GM12878 (cell line): ENCODE measurements around the gene PDZRN3. TPM values are rescaled to one million over a fixed set of nuclear protein-coding genes. Genes with fewer than 3 reads are reported as not detected.

Experiments
- ATAC-seq: fragments of 200-7000 bp; cut with Tn5 transposase; 3 replicates; pipeline ENCODE4 v1.9.1; 2020; ENCODE audit warnings: mild to moderate bottlenecking, moderate library complexity
- BruUV-seq: library from RNA; stranded (reverse); fragments of 400-500 nt; replicated peaks from 2 replicates; lab custom pipeline; 2021; lab: Mats Ljungman, UMichigan
- CTCF ChIA-PET: fragments of 300-600 bp; sonication (Branson Sonifier 250); formaldehyde crosslinking; extraction: SDS; loops from one replicate; lab custom pipeline; 2021; ENCODE audit warnings: inconsistent platforms; lab: Yijun Ruan, JAX
- POLR2A ChIA-PET: fragments of 350-600 bp; formaldehyde crosslinking; extraction: SDS; loops from one replicate; lab custom pipeline; 2021; ENCODE audit warnings: inconsistent platforms; lab: Charles Lee
- RAD21 ChIA-PET: fragments of 300-600 bp; sonication (Branson Sonifier 250); formaldehyde crosslinking; loops from one replicate; lab custom pipeline; 2023; ENCODE audit warnings: antibody characterized with exemption; ENCODE audit not compliant: unreplicated experiment; lab: Charles Lee
- SMC1A ChIA-PET: fragments of 300-600 bp; sonication (Branson Sonifier 250); formaldehyde crosslinking; loops from one replicate; lab custom pipeline; 2023; ENCODE audit not compliant: unreplicated experiment, uncharacterized antibody; lab: Charles Lee
- DNase-seq: peaks from one replicate; pipeline ENCODE4 v3.0.0-alpha.2; 2011; ENCODE audit warnings: low read depth, low spot score
- FAIRE-seq: peaks from 3 replicates; lab custom pipeline; 2011; peaks lifted over from hg19 to GRCh38; lab: Jason Lieb, UNC
- H2AFZ ChIP-seq: 2 replicates; pipeline ENCODE4 v1.6.0; 2011; ENCODE audit warnings: low read depth, low read length, control low read depth; ENCODE audit not compliant: control insufficient read depth
- H3K27ac ChIP-seq: 2 replicates; pipeline ENCODE4 v1.5.1; 2011; ENCODE audit warnings: control low read depth; ENCODE audit not compliant: control insufficient read depth, insufficient read depth
- H3K27me3 ChIP-seq, 2 experiments: replicated peaks in 1 of 2; 2 replicates each; pipeline versions ENCODE4 v1.6.0 to v1.6.1; 2011; ENCODE audit warnings: low read length in 1 of 2; ENCODE audit not compliant: control insufficient read depth in 2 of 2, insufficient read depth in 2 of 2
- H3K36me3 ChIP-seq, 2 experiments: 2 replicates each; pipeline ENCODE4 v1.5.1; 2011; ENCODE audit warnings: low read length in 1 of 2; ENCODE audit not compliant: control insufficient read depth in 2 of 2, insufficient read depth in 2 of 2
- H3K4me1 ChIP-seq: 2 replicates; pipeline ENCODE4 v1.6.1; 2011; ENCODE audit warnings: mild to moderate bottlenecking, low read length, moderate library complexity, mixed read lengths; ENCODE audit not compliant: control insufficient read depth, insufficient read depth
- H3K4me2 ChIP-seq: 2 replicates; pipeline ENCODE4 v1.6.0; 2011; ENCODE audit warnings: control low read depth; ENCODE audit not compliant: control insufficient read depth, insufficient read depth
- H3K4me3 ChIP-seq: fragments of 200-600 bp; sonication (generic); 2 replicates; pipeline ENCODE4 v1.5.1; 2016
- H3K79me2 ChIP-seq: 2 replicates; pipeline ENCODE4 v1.6.0; 2011; ENCODE audit warnings: low read length; ENCODE audit not compliant: control insufficient read depth, insufficient read depth
- H3K9ac ChIP-seq: 2 replicates; pipeline ENCODE4 v1.8.0; 2011; ENCODE audit warnings: low read length, control low read depth, mixed read lengths; ENCODE audit not compliant: control insufficient read depth, insufficient read depth
- H3K9me3 ChIP-seq: replicated peaks from 3 replicates; pipeline ENCODE4 v1.5.1; 2011; ENCODE audit warnings: mild to moderate bottlenecking, low read length; ENCODE audit not compliant: control insufficient read depth, insufficient read depth
- H4K20me1 ChIP-seq: 2 replicates; pipeline ENCODE4 v1.6.0; 2011; ENCODE audit not compliant: control insufficient read depth, insufficient read depth
- BCL11A ChIP-seq: IDR thresholded peaks from 2 replicates; pipeline ENCODE4 v1.6.1; 2011; ENCODE audit warnings: low read depth, low read length
- CEBPB ChIP-seq, 2 experiments: fragments of 150-350 bp in 1 of 2; IDR thresholded peaks; 2 replicates each; pipeline ENCODE4 v1.6.1; 2012 to 2014; ENCODE audit warnings: low read depth in 2 of 2, low read length in 2 of 2, borderline replicate concordance in 1 of 2, inconsistent platforms in 1 of 2
- CREB1 ChIP-seq: IDR thresholded peaks from 2 replicates; pipeline ENCODE4 v1.6.1; 2012; ENCODE audit warnings: low read depth, mild to moderate bottlenecking, inconsistent platforms
- MTA2 ChIP-seq: fragments of 450-650 bp; IDR thresholded peaks from 2 replicates; pipeline ENCODE4 v1.6.1; 2016; ENCODE audit warnings: low read depth, mild to moderate bottlenecking, moderate library complexity
- SMARCA5 ChIP-seq: fragments of 450-650 bp; IDR thresholded peaks from 2 replicates; pipeline ENCODE4 v1.6.1; 2017; ENCODE audit warnings: mild to moderate bottlenecking
- SREBF1 ChIP-seq: IDR thresholded peaks from 2 replicates; pipeline ENCODE4 v1.6.1; 2012; ENCODE audit warnings: mild to moderate bottlenecking, low read length
- WGBS: methylation state at CpG from one replicate; pipeline ENCODE4 v1.1.6; 2016; ENCODE audit warnings: low lambda C conversion rate; ENCODE audit not compliant: insufficient replicate concordance, insufficient coverage; ENCODE audit errors: missing lambda C conversion rate; 5-methylcytosine and 5-hydroxymethylcytosine counted together
- in situ Hi-C: fragments of 300-500 bp; cut with MboI; formaldehyde crosslinking; loops from 9 replicates; pipeline ENCODE4 v1.14.3; 2018; ENCODE audit warnings: mixed read lengths
- intact Hi-C: fragments of 100-400 bp; cut with micrococcal nuclease; formaldehyde crosslinking; loops from one replicate; pipeline ENCODE4 v1.14.2; 2022; ENCODE audit not compliant: unreplicated experiment
- polyA plus RNA-seq, 11 experiments: library from polyadenylated mRNA; depleted of rRNA in 4 of 11; unstranded in 6 of 11; stranded (reverse) in 5 of 11; fragments of >200 nt; fragmentation: Nextera tagmentation in 4 of 11; fragmentation: Illumina TruSeq in 1 of 11; extraction: Ambion mirVana in 4 of 11; extraction: Trizol in 1 of 11; gene quantifications; 1 replicate in 1 of 11; 2 replicates in 10 of 11; pipeline versions ENCODE4 v1.2.1 to v1.2.3, GENCODE V29; 2011 to 2016; ENCODE audit warnings: inconsistent platforms in 2 of 11, missing spikeins in 2 of 11, low read depth in 1 of 11
- total RNA-seq, 4 experiments: library from RNA; depleted of rRNA in 3 of 4; stranded (reverse); fragments of >200 nt in 3 of 4; fragmentation: Illumina TruSeq in 1 of 4; extraction: Trizol in 1 of 4; gene quantifications; 2 replicates each; pipeline versions ENCODE4 v1.2.1 to v1.2.3, GENCODE V29; 2013 to 2021

Gene PDZRN3
- total and polyA plus RNA-seq, 10 of the 15 experiments (the other 5 are each of a cell fraction or from before 2014, with no cell fraction given): 0.07 to 0.37 (median 0.12) TPM; not detected in 6

DNA sequence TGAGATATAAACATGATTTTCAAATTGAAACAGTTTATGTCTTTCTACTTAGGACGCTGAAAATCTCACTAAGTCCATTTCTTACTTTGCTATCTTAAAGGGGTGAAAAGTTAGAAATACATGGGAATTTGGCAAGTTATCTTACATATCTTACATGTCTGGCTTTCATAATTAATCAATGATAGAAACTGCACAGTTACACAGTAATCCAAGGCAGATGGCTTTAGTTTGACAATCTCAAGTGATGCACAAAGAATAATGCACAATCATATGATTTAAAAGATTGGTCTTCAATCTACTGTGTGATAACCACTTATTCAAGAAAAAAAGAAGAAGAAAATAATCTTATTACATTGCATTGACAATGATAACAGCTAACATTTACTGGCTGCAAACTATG lies 14.2 kb downstream of the PDZRN3 start:
- BruUV-seq: no TSS peak
- ATAC-seq: no peak
- ChIA-PET RAD21 (no interaction called here), SMC1A (no interaction called here)
- no peak overlapping the region for H3K4me2 ChIP-seq
- DNase-seq: no peak
- H2AFZ ChIP-seq: no peak overlapping the region
- FAIRE-seq: no peak
- in situ Hi-C loops: no loop called here
- intact Hi-C loops: no loop called here
- H3K9ac ChIP-seq: no peak overlapping the region
- no peak overlapping the region for H3K4me3 ChIP-seq
- no peaks in the 10 kb centered on the region for H4K20me1 ChIP-seq
- no peaks in the 10 kb centered on the region for H3K36me3 ChIP-seq
- no peak overlapping the region for H3K27ac ChIP-seq
- H3K79me2 ChIP-seq: no peaks in the 10 kb centered on the region
- H3K4me1 ChIP-seq: no peaks in the 10 kb centered on the region
- no peaks in the 10 kb centered on the region for H3K27me3 ChIP-seq
- no peak for TF ChIP-seq SREBF1
- TF ChIP-seq CREB1: no peak
- no peak for TF ChIP-seq BCL11A
- no peak for TF ChIP-seq MTA2
- TF ChIP-seq, all 136 proteins: peak for 0
- H3K9me3 ChIP-seq: no peaks in the 10 kb centered on the region
- CTCF ChIA-PET: no interaction called here
- POLR2A ChIA-PET: no interaction called here
- 0% methylated on average over 1 of the region's 1 CpG for WGBS

DNA sequence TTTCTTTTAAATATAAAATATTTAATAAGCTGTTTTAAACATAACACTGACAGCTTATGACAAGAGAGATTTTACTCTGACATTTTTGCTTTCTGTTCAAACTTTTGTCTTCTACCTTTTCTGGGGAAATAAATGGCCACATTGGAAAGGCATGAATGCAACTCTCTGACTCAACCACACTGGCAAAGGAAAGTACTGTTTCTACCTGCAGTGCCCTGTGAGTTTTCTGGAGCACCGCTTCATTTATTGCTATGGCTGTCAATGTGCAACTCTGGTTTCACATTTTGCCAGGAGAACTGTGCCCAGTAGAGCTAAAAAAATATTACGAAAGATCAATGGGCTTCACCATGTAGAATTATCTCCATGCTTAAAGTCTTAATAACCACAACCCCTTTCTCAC lies 15.1 kb downstream of the PDZRN3 start:
- H3K36me3 ChIP-seq: no peaks in the 10 kb centered on the region
- SMC1A ChIA-PET: interaction anchor here (1.2 kb wide), 1 partner anchor 8 kb away, joined by 3 read pairs; no protein-coding TSS in a partner anchor
- no peaks in the 10 kb centered on the region for H3K79me2 ChIP-seq
- FAIRE-seq (no peak), DNase-seq (no peak), ATAC-seq (no peak)
- H3K4me1 ChIP-seq: no peaks in the 10 kb centered on the region
- no peaks in the 10 kb centered on the region for H4K20me1 ChIP-seq
- POLR2A ChIA-PET: no interaction called here
- in situ Hi-C loops: no loop called here
- no TSS peak for BruUV-seq
- H3K4me2 ChIP-seq: no peak overlapping the region
- H3K27ac ChIP-seq: no peak overlapping the region
- CTCF ChIA-PET: no interaction called here
- H3K9ac ChIP-seq: no peak overlapping the region
- RAD21 ChIA-PET: no interaction called here
- 75% methylated on average over 2 of the region's 2 CpGs for WGBS
- intact Hi-C loops: no loop called here
- no peaks in the 10 kb centered on the region for H3K9me3 ChIP-seq
- H3K4me3 ChIP-seq: no peak overlapping the region
- H3K27me3 ChIP-seq: no peaks in the 10 kb centered on the region
- no peak overlapping the region for H2AFZ ChIP-seq
- TF ChIP-seq CEBPB (IDR thresholded peaks at IDR 0.05; ENCODE audit: borderline replicate concordance in 1 of 2, low read depth in 2 of 2, low read length in 2 of 2) (no peak), SMARCA5 (no peak)
